GM19372 (cell line): ENCODE measurements around the gene IL17REL.

Experiments used
- ATAC-seq: cut with Tn5 transposase; IDR thresholded peaks from one replicate; pipeline ENCODE4 v1.9.1; 2021; ENCODE audit warnings: mild to moderate bottlenecking, low read depth, moderate library complexity; ENCODE audit not compliant: unreplicated experiment

Gene IL17REL

GRCh38 chr22:50008151-50009040 lies 4.2 kb downstream of the IL17REL start:
- no peak for ATAC-seq

GRCh38 chr22:50007057-50007511 lies 5.5 kb downstream of the IL17REL start:
- ATAC-seq: no peak

GRCh38 chr22:50004918-50005317 lies 7.6 kb downstream of the IL17REL start:
- ATAC-seq: no peak

- ATAC-seq: no peak
Observed at GRCh38 chr22:50002791-50003190, 9.8 kb downstream of the IL17REL start.

GRCh38 chr22:50001388-50002231 lies 11.0 kb downstream of the IL17REL start:
- ATAC-seq: no peak

- no peak for ATAC-seq
Observed at GRCh38 chr22:50000587-50001387, 11.8 kb downstream of the IL17REL start.

GRCh38 chr22:49999946-50000586 lies 12.5 kb downstream of the IL17REL start:
- no peak for ATAC-seq

GRCh38 chr22:49999063-49999945 lies 13.3 kb downstream of the IL17REL start:
- no peak for ATAC-seq

- no peak for ATAC-seq
Observed at GRCh38 chr22:49998718-49999062, 13.9 kb downstream of the IL17REL start.

- no peak for ATAC-seq
Observed at GRCh38 chr22:49997932-49998717, 14.4 kb downstream of the IL17REL start.

- ATAC-seq: no peak
Observed at GRCh38 chr22:49997251-49997599, 15.3 kb downstream of the IL17REL start.

- no peak for ATAC-seq
Observed at GRCh38 chr22:49996518-49997250, 15.9 kb downstream of the IL17REL start.

- no peak for ATAC-seq
Observed at GRCh38 chr22:49996119-49996517, 16.4 kb downstream of the IL17REL start.

- no peak for ATAC-seq
Observed at GRCh38 chr22:49995361-49996118, 17.0 kb downstream of the IL17REL start.

GRCh38 chr22:49995041-49995360 lies 17.6 kb downstream of the IL17REL start:
- no peak for ATAC-seq

- no peak for ATAC-seq
Observed at GRCh38 chr22:49994361-49995040, 18.1 kb downstream of the IL17REL start.
